EH (cell line): ENCODE results near the gene TSPAN4.

Experiments
- DNase-seq: peaks from one replicate; pipeline ENCODE4 v3.0.0-alpha.2; 2015; ENCODE audit warnings: low read depth

The TSPAN4 gene

DNA sequence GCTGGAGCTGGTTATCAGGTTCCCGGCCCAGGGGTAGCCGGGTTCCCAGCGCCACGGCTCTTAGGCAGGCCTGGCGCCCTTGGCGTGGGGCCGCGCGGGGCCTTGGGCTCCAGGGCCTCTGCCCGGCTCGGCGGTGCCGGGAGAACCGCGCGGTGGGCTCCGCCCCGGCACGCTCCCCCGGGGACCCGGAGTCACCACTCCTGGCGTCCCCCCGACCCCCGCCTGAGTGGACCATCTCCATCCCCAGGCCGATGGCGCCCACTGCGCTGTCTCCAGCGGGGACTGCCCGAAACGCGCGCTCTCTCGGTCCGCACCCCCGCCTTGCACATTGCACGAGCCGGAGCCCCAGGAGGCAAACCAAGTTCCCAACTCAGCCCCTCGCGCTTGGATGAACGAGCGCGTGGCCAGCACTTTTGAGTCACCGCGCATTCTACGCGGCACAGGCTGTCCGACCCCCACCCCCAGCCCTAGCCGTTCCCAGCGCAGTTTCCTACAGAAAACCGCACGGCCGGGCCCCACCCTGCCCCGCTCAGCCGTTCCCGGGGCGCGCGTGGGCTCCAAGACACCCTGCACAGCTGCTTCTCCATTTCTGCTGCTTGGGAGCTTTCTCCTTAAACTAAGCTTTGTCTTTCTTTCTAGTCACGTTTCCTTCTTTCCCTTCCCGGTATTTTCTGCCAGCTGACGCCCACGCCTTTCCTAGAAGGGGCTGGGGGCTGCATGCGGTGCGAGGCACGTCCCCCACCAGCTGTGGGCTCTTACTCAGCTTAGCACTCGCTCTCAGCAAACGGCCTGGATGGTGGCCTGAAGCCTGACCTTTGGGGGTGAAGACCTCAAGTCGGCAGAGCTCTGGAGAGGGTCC lies 68.6 kb downstream of the TSPAN4 start:
- DNase-seq: peak; percentile 72

- DNase-seq: no peak
Observed at GRCh38 chr11:911890-912219, 69.2 kb downstream of the TSPAN4 start.

DNA sequence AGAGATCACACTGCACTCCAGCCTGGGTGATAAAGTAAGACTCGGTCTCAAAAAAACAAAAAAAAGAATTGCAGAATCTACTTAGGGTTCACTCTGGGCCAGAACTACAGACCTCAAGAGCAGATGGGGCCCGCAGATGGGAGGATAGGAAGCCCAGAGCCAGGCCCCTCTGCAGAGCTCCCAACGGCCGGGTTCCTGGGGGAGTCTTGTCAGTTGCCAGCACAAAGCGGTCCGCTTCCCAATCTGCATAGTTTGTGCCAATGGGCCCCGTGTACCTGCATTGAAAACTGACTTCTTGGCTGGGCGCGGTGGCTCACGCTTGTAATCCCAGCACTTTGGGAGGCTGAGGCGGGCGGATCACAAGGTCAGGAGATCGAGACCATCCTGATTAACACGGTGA lies 69.6 kb downstream of the TSPAN4 start:
- no peak for DNase-seq

- DNase-seq: no peak
Observed at GRCh38 chr11:913043-913442, 70.4 kb downstream of the TSPAN4 start.

DNA sequence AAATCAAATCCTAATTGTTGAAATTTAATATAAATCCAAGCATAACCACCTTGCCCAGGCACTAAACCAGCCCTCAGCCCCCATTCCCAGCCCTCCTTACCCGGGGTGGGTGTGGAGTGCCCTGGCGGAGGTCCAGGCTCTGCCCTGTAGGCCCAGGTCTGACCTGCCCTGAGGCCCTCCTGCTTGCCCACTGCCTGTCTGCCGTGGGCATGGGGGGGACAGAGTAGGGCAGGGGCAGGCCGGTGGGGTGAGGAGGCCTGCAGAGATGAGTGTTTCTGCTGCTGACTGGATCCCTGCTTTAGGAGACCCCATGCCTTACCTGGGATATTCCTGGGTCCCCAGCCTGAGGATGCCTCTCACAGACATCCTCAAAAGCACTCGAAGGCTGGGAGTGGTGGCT lies 71.6 kb downstream of the TSPAN4 start:
- DNase-seq: no peak

DNA sequence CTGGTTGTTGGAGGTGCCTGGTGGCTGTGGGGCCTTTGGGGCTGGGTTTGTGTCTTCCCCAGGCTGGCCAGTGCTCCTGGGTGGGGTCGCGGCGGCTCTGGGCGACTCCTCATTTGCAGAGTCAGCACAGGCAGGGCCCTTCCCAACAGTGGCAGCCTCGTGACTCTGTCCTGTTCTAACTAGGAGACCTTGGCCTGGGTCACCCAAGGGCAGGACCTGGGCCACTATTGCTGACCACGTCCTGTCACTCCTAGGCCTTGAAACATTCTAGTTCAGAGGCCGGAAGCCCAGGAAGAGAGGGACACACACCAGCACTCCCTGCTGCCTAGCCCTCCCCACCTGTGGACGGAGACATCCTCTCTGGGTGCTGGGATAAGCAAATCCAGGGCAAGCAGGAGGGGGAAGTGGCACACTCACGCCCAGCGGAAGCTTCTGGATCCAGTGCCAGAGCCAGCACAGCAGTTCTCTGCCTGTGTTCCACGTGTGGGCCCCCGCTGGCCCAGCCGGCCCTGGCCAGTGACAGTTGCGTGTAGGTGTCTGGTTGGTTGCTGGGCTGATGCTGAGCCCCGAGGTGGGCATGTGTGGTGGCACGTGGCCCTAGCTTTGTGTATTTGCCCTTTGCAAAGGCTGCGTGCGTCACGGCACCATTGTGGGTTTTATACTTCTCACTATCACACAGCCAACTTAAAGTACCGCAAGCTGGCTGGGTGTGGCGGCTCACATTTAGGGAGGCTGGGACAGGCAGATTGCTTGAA lies 72.3 kb downstream of the TSPAN4 start:
- DNase-seq: no peak
